Astrocyte of the spinal cord (primary cell): ENCODE measurements around the gene ARHGAP26.

ENCODE experiments used
- DNase-seq: peaks from one replicate; pipeline ENCODE4 v3.0.0; 2011; ENCODE audit warnings: low read depth, low spot score
- H3K4me3 ChIP-seq: 2 replicates; pipeline ENCODE4 v1.5.1; 2011; ENCODE audit warnings: low read depth, mild to moderate bottlenecking, low read length, moderate library complexity
- CTCF ChIP-seq: IDR thresholded peaks from 2 replicates; pipeline ENCODE4 v1.5.1; 2012; ENCODE audit warnings: low read depth, mild to moderate bottlenecking, low read length, inconsistent platforms
- in situ Hi-C: cut with HindIII; loops from 2 replicates; pipeline ENCODE4 v1.10.0; 2017; ENCODE audit warnings: low sequenced_read_pairs

Gene ARHGAP26

GRCh38 chr5:143055596-143056338, 285.6 kb downstream of the ARHGAP26 start:
- no peak for DNase-seq
- H3K4me3 ChIP-seq, result no peak overlapping the region
- in situ Hi-C loops, result no loop called here
- TF ChIP-seq CTCF, result no peak

- in situ Hi-C loops, result no loop called here
- no peak for DNase-seq
- no peak for TF ChIP-seq CTCF
- no peak overlapping the region for H3K4me3 ChIP-seq
Observed at GRCh38 chr5:143056339-143056704, 286.1 kb downstream of the ARHGAP26 start.

GRCh38 chr5:143056792-143057579, 286.8 kb downstream of the ARHGAP26 start:
- no peak for DNase-seq
- no peak overlapping the region for H3K4me3 ChIP-seq
- no peak for TF ChIP-seq CTCF
- in situ Hi-C loops, result no loop called here

- TF ChIP-seq CTCF, result no peak
- no peak for DNase-seq
- H3K4me3 ChIP-seq, result no peak overlapping the region
- in situ Hi-C loops, result no loop called here
Observed at GRCh38 chr5:143057580-143057999, 287.4 kb downstream of the ARHGAP26 start.

GRCh38 chr5:143059355-143059754, 289.2 kb downstream of the ARHGAP26 start:
- in situ Hi-C loops, result no loop called here
- DNase-seq, result no peak
- no peak for TF ChIP-seq CTCF
- H3K4me3 ChIP-seq, result no peak overlapping the region

- in situ Hi-C loops, result no loop called here
- H3K4me3 ChIP-seq, result no peak overlapping the region
- DNase-seq, result no peak
- no peak for TF ChIP-seq CTCF
Observed at GRCh38 chr5:143059976-143060765, 290.0 kb downstream of the ARHGAP26 start.
